Stimulated activated CD4-positive, alpha-beta T cell treated with anti-CD3 and anti-CD28 coated beads, Interleukin-2, amount 100 ng/mL, for 48 hours (primary cell): Measurements from ENCODE around the gene MYO1B.

Experiments
- DNase-seq, 2 donors: peaks; one replicate each; pipeline ENCODE4 v3.0.0-alpha.2; 2020

Gene MYO1B

DNA sequence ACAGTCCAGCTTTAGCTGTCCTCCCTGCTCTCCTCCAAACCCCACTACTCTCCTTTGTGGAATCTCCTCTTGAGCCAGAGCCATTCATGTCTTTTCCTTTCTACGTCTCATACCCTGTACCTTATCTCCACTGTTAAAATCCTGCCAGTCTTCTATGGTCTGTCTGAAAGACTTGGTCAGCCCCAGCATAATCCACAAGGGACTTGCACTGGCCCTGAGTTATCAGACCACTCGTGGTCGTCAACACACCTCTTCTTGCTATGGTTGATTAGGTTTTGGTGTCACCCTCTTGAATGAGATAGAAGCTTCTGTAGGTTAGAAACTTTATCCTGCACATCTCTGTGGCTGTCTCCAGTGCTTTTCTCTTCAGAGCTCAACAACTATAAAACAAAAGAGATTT lies 56.8 kb downstream of the MYO1B start:
- no peak for DNase-seq

DNA sequence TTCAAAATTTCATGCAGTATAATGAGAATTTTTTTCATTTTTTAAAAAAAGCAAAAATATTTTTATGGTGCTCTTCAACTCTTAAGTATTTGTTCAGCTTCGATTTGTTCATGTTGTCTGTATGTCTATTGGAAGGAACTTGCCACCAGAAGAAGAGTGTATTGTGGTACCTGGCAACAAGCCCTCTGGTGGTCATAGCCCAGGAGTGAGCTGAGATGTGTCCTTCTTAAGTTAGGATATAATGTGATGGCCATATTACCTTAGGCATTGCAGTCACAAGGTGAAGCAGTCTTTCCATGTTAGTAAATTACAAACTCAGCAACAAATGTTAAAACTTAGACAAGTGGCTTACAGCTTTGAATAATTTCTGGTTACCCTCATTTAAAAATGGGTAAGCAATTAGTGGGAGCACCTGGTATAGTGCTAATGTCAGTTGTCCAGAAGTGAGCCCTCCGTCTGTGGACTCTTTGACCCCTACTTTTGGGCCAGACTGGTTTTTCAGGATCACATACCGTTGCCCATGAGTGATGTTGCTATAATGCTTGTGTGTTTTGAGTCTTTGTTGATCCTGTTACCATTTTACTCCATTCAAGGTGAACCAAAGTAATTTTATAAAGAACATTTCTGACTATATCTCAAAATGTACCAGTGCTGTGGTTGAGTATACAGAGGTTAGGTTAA lies 57.4 kb downstream of the MYO1B start:
- no peak for DNase-seq

DNA sequence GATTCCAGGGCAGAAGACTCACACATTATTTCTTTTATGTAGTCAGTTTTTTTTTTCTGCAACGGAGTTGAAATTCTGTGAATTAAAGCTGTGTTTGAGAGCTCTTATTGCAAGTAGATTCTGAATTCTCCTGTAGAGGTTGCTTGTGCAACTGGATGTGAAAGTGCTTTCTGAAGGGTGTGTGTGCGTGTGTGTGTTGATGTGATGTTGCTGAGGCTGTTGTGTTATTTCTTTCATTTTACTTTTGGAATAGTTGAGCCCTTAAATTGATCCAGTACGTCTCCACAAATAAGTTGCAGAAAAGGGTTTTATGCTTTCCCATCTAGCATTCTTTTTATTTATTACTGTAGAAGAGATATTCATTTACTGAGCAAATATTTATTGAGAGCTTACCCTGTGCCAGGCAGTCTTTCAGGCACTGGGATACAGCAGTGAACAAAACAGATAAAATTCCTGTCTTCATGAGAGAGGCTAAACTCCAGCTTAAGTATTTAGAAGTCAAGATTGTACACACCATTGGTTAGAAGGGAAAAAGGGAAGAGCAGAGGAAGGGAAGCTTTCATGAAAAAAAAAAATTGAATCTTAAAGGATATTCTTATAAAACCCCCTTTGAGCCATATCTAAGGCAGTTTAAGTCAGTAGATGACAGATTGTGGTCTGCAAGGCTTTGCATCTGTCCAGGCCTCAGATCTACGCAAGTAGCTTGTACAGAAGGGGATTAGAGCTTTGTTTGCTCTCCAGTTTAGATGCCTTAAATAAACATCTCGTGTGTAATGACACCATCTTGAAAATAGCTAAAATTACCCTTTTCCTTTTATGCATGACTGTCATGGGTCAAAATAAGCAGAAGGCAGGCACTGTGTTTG lies 58.2 kb downstream of the MYO1B start:
- no peak for DNase-seq

DNA sequence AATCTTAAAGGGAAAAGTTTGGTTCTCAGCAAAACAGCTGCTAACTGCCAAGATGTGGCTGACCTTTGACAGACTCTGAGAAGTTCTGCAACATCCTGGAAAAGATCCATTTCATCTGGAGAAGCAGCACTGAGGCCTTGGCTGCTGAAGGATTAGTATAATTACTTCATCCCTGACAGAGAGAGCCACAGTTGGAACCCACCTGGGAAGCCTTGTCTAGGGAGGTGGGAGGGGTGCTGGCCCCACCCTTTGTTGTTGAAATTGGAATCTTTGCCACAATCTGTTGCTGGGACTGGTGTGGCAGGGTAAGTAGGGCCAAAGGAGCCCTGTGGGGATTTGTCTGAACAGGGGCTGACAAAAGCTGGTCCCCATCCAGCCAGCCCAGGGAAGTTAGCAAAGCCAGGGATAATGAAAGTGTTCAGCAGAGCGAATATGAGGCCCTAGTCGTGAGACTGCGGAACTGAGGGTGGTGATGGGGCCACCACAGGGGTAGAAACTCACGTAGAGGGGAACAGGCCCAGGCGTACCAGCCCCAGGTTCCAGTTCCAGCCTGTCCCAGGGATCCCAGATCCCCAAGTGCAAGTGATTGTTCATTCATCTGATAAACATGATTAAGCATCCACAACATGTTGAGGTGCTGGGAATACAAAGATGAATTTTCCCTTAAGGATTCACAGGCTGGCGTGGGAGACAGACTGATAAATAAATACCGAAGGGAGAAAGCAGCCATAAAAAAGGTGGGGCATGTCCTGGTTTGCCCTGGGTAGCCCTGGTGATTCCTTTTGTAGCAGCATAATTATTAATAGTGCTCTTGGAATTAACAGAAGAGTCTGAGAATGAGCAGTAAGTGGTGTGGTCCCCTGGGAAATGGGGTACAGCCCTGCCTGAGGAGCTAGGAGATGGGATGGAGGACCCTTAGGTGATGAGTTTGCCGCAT lies 60.0 kb downstream of the MYO1B start:
- no peak for DNase-seq

DNA sequence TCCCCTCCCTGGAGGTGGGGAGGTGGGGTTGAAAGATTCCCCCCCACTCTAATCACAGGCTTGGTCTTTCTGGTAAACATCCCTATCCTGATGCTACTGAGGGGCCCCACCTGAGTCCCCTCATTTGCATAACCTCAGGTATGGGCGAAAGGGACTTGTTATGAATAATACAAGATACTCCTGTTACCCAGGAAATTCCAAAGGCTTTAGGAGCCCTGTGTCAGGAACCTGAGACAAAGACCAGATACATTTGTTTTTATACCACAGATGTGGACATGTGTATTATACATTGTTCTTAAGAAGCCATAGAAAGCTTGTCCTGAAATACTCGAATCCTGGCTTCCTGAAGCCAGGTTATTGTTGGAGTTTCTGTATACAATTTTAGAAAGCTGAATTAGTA lies 62.8 kb downstream of the MYO1B start:
- no peak for DNase-seq

DNA sequence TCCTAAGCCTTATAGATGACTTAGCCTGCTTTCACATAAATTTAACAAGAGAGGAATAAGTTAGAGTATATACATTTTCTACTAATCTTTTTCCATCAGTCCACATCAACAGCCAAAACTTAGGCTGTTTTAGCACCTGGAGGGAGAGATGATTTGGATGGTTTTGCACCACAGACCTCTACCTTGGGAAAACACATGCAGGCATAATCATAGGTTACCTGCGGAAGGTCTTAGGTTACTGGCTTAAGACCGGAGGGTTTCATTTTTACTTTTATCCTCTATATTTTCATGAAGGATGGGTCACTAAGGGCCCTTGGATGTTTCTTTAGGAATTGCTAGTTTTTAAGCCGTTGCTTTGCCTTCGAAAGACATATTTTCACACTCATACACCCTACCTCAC lies 66.0 kb downstream of the MYO1B start:
- DNase-seq: no peak

DNA sequence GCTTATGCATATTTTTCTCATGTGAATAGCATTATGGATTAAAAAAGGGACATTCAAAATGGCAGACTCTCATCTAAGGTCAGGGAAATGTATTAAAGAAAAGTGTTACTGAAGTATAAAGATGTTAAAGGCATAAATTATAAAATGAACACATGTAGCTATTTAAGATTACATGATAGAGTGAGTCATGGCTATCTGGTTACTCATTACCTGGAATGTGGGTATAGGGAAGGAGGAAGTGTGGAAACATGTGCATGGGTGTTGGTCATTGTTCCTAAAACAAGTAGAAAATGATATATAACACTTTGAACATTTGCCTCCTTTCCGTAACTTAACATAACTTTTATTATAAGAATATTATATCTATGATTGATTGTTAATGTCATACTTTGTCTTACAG lies 66.4 kb downstream of the MYO1B start:
- no peak for DNase-seq

DNA sequence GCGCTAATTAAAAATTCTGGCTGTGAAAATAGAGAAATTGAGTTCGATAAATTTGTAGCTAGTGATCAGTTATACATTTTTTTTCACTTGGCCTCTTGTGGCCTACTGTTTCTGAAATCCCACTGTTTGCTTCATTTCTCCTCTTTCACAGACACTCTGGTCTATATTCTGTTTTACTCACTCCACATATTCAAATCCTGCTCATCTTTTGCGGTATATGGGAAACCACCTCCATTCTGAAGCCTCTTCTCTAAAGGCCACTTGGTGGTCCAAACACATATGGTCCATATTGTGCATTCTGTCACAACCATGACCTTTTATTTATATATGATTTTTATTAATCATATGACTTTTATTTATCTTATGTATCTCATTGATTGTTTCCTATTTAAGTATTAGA lies 67.0 kb downstream of the MYO1B start:
- no peak for DNase-seq

DNA sequence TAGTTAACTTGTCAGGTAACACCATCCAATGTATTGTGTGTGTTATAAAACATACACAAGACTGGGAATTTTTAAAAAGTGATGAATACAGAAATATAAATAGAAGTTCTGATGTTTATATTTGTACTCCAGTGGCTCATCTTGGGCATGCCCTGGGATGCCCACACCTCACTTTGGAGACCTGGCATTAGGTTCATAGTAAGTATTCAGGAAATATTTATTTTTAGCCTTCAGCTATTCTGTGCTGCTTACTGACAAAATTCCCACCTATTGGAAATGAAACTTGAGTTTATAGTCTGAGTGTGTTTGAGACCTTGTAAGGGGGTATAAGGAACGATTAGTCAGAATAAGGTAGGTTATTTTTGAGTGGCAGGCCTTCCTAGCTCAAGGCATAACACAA lies 67.5 kb downstream of the MYO1B start:
- no peak for DNase-seq

DNA sequence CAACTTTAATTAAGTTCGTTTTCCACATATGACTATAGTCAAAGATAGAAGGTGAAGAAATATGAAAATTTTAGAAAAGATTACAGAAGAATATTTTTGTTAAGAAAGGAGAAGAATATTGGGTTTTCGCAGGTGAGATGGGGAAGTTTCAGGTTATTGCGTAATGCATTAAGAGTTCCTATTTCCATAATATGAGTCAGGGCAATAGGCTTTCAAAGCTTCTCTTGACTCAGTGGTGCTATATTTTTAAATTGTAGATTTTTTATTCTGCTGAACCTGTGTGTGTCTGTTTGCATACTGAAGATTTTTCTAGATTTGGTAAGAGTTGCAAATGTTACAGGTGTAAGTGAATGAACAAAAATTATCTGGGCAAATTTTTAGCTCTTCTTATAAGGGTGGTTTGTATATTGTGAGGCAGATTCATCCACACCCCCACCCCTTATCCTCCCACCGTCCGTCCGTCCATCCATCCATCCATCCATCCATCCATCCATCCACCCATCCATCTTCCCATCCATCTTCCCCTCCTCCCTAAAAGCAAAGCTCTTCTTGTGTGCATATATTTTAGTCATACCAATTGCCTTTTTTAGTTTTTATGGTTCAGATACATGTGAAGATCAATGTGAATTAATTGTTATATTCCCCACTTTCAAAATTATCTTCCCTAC lies 69.6 kb downstream of the MYO1B start:
- no peak for DNase-seq

DNA sequence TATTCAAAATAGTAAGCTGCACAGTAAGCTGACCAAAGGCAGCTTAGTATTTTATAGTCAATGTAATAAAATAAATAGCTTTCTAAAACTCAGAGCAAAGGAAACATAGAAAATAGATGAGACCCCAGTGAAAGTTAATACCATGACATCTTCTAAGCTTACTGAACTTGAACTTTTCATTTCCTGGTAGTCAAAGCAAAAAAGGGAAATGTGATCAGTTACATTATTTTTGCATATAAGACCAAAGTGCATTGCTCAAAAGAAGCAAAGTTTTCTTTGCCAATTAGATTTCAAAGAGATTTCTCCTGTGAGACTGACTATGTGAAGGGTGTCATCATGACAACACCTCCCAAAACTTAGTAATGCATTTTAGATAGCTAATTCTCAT lies 70.2 kb downstream of the MYO1B start:
- DNase-seq: no peak

DNA sequence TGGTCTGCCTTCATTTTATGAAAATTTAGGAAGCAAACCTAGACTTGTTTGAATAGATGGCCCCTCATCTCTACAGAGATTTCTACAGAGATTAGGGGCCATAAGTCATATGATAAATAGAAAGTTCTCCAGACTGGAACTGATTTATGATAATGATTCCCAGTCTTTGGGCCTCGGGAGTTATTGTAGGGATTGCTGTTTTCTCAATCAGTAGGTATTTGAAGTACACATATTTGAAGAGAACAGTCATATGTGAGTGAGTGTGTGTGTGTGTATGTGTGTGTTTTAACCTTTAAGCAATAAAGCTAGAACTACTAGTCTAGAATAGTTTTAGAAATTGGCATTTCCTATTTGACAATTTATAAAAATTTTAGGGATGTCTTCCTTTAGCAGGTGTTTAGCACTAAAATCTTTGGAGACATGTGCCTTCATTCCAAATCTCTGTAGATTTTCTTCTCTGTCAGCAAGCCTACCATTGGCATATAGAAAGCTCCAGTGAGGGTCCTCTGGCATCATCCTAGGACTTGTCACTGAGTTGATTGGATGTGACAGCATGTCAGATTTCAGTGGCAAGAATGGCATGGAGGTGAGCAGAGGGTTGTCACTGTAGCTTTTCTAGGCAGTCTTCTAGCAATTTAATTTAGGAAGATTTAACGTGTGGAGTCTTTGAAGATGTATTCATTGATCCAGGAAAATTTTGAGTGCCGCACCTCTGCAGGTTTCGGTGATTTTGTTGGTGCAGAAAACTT lies 71.2 kb downstream of the MYO1B start:
- DNase-seq: no peak

DNA sequence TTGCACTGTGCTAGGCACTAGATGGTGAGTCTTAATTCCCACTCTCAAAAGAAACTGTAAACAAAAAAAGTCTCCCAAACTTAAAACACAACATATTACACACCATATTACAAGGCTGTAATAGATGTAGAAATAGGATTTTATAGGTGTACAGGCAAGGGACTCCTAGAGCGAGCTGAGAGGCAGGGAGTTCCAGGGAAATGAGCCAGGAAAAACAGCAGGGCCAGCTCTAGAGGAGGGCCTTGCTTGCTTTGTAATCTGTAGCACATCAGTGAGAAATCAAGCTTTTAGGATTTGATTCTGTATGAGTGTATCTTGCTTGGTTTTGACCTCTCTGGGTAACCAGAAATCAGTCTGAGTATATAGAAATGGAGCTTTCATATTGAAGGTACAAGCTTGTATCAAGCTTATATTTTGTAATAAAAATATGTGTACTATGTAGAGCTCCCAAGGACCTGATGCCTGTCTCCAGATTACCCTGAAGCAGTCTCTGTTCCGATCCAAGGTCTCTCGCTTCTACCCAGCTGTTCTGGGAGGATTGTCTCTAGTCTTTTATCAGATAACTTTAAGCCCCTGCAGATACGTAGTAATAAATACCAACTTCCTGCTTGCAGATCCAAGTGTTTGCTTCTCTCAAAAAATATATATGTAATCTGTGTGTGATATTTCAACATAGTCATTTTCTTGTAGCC lies 73.0 kb downstream of the MYO1B start:
- DNase-seq: no peak

DNA sequence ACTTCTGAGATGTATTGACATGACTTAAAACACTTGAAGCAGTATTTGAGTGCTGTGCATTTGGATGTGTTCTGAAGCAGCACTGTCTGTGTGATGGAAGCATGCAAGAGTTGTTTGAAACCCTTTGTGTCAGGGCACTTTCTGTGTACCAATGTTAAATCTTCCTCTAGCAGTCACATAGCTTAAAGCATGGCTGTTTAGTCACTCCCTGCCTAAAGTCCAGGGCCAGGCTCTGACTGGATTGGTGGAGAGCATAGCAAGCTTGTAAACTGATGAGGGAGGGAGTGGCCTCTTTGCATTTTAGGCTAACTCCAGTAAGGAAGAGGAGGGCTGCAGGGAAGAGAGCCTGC lies 73.5 kb downstream of the MYO1B start:
- no peak for DNase-seq

DNA sequence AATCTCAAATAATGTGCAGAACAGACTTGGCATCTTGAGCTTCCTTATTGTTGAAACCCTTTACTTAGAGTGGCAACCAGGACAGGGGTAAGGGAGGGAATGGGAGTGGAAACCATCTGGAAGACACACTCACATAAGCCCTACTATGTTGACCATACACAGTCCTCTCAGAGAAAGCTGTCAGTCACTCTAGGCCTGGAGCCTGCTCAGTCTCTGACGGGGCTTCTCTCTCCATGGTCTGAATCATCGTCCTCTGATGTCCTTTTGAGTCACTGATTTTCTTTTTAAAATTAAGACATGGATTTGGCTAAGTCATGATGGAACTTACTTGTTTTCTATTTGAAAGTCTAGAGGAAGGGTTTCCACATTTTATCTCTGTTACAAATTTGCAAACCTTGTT lies 74.0 kb downstream of the MYO1B start:
- DNase-seq: no peak

DNA sequence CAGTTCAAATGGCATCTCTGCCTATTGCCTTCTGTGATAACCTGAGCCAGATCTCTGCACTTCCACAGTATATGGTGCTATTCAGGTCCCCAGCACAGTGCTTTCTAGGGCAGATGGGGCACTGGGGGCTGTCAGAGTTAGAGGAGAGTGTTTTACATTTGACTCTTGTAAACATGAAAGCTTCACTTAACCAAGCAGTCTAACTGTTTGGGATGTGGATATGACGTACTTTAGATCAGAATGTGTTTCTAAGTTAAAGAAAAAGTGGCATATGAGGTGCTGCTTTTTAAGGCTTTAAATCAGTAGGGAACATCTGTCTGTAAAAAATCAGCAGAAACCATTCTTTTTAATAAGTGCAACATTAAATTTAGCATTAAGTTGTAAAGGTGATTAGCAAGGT lies 75.7 kb downstream of the MYO1B start:
- no peak for DNase-seq

DNA sequence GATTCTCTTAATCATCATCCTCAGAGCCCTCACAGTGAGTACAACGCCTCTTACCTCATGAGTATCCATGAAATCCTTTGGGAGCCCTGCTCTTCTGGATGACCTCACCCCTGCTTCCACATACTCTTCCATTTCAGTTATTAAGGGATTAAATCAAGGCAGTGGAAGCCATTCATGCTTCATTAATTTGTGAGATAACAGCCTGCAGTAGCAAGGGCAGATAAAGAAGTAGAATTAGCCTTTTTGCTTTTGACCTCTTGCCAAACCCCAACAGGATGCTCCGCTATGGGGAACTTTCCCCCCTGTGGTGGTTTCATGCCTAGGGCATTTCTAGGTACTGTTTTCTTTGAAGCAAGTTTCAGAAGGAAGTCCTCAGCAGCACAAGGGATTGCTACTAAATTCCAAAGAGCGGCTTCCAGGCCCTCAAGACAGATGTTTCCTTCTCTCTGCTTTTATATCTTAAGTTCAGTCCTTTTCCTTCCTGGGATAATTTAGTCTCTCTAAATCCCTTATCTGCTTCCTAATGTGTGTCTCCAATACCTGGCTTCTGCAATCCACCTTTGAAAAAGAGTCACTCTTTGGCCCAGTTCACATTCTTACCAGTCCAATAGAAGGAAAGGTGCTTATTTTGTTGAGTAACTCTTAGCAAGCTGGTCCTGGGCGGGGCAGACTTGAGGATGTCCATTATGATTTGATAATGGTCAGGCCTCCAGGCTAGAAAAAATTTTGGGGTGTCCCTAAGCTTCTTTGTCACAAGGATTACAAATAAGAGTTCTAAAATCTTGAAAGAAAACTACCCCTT lies 76.9 kb downstream of the MYO1B start:
- DNase-seq: no peak

DNA sequence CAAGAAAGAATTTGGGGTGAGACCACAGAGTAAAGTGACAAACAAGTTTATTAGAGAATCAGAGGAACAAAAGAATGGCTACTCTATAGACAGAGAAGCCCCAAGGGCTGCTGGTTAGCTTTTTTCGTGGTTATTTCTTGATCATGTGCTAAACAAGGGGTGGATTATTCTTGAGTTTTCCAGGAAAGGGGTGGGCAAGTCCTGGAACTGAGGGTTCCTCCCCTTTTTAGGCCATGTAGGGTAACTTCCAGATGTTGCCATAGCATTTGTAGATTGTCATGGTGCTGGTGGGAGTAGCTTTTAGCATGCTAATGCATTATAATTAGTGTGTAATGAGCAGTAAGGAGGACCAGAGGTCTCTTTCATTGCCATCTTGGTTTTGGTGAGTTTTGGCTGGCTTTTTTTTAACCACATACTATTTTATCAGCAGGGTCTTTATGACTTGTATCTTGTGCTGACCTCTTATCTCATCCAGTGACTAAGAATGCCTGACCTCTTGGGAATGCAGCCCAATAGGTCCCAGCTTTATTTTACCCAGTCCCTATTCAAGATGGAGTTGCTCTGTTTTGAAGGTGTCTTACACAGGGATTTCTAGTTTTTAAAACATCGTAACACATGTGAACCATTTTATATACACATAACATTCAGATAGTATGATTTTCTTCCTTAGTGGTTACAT lies 77.8 kb downstream of the MYO1B start:
- DNase-seq: no peak

DNA sequence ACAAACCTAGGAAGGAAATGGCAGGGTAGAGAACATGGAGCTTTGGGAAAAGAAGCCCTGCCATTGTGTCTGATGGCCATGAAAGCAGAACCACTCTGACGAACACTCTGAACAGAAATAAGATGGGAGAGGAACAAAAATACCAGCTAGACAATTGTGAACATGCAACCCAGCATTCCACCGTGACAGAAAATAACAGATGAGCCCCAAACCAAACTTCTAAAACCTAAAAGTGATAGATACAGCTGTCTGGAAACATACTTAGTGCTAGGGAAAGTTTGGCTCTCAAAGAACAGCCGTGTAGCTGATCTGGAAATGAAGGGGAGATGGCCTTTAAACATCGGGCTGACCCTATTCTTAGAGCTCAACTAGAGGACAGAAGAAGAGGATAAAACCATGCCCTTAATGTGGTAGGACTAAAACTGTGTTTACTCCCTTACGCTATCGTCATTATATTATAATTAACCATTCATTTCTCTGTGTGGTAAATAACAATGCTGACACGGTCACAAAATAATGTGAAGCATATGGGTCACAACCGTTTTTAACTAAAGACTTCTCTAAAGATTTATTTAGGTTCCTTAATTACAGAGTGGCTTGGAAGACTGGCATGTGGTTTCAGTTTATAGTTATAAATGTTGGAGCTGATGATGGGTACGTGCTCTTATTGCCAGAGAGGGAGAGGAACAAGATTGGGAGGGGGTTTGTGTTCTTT lies 80.6 kb downstream of the MYO1B start:
- DNase-seq: no peak

DNA sequence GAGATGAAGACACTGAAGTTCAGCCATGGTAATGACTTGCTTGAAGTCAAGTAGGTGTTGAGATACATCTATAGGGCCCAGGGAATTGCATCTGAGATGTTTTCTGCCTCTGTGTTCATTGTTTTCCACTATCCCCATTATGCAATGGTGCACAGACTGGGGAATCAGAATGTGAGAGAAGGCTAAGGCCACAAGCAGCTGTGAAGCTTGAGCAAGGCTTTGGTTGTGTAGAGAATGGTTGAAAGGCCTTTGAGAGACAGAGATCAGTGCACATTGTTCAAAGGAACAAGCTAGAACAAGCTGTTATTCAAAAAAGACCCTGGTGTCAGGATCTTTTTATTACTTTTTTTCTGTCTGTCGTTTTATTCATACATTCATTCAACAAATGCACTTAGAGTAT lies 82.3 kb downstream of the MYO1B start:
- no peak for DNase-seq
